ENCODE data around the gene SNX20.

The SNX20 gene

GRCh38 chr16:50622643-50623369 is 58.3 kb downstream of the SNX20 start:
- DNase-seq (ENCODE audit: extremely low spot score, insufficient read length, low read depth) (no peak), FAIRE-seq (no peak)

- FAIRE-seq: no peak
- DNase-seq (ENCODE audit: extremely low spot score, insufficient read length, low read depth): no peak
Measured at GRCh38 chr16:50622029-50622428, 59.1 kb downstream of the SNX20 start.

Data from GM18507 (cell line).